Thyroid gland (tissue), 4 donors: ENCODE measurements around the gene LCT. TPM values are rescaled to one million over a fixed set of nuclear protein-coding genes. Genes with fewer than 3 reads are reported as not detected.

Experiments
- DNase-seq, 2 donors: peaks; one replicate each; pipeline ENCODE4 v3.0.0-alpha.2; 2019
- H3K27ac ChIP-seq, 3 donors: fragments of 200-600 bp; sonication (generic); 1 replicate in 2 of 3; 2 replicates in 1 of 3; pipeline ENCODE4 v1.5.1; 2016 to 2019; ENCODE audit warnings: mild to moderate bottlenecking in 1 of 3, moderate library complexity in 1 of 3
- H3K27me3 ChIP-seq: fragments of 200-600 bp; sonication (generic); one replicate; pipeline ENCODE4 v1.5.1; 2019
- H3K36me3 ChIP-seq, 2 donors: fragments of 200-600 bp; sonication (generic); one replicate each; pipeline ENCODE4 v1.5.1; 2016 to 2019
- H3K4me1 ChIP-seq, 2 donors: fragments of 200-600 bp; sonication (generic); one replicate each; pipeline ENCODE4 v1.5.1; 2017 to 2019
- H3K4me3 ChIP-seq, 3 donors: fragments of 200-600 bp; sonication (generic); replicated peaks in 1 of 3; 1 replicate in 2 of 3; 2 replicates in 1 of 3; pipeline ENCODE4 v1.5.1; 2016; ENCODE audit warnings: mild to moderate bottlenecking in 1 of 3
- H3K9me3 ChIP-seq: fragments of 200-600 bp; sonication (generic); one replicate; pipeline ENCODE4 v1.5.1; 2017
- CTCF ChIP-seq, 6 experiments: fragments of 200-600 bp in 3 of 6; fragments of 450-650 bp in 3 of 6; sonication (generic) in 3 of 6; IDR thresholded peaks; one replicate each; pipeline ENCODE4 v1.5.1; 2016 to 2019; ENCODE audit warnings: antibody characterized with exemption in 6 of 6, mild to moderate bottlenecking in 2 of 6, inconsistent platforms in 1 of 6, moderate library complexity in 1 of 6
- POLR2A ChIP-seq, 2 donors: fragments of 450-650 bp; IDR thresholded peaks; one replicate each; pipeline ENCODE4 v1.6.1; 2017; ENCODE audit warnings: antibody characterized with exemption in 2 of 2, mild to moderate bottlenecking in 2 of 2, moderate library complexity in 1 of 2
- WGBS, 2 donors: methylation state at CpG; one replicate each; pipeline ENCODE4 v1.1.5; 2017; 5-methylcytosine and 5-hydroxymethylcytosine counted together
- intact Hi-C: fragments of 100-400 bp; cut with DNase I; formaldehyde crosslinking; loops from one replicate; pipeline ENCODE4 v1.15.1; 2023
- total RNA-seq, 4 donors: library from RNA; depleted of rRNA; stranded (reverse); fragments of >200 nt; gene quantifications; one replicate each; pipeline ENCODE4 v1.2.3, GENCODE V29; 2016

The LCT gene
- total RNA-seq, 4 donors from 2014 or later, result 0.24 TPM; not detected in 3

- 95 to 98% methylated on average over 3 of the region's 3 CpGs for WGBS, 2 donors
- intact Hi-C loops, result no loop called here
Measured at GRCh38 chr2:135845257-135845656, 8.3 kb upstream of the LCT start.

DNA sequence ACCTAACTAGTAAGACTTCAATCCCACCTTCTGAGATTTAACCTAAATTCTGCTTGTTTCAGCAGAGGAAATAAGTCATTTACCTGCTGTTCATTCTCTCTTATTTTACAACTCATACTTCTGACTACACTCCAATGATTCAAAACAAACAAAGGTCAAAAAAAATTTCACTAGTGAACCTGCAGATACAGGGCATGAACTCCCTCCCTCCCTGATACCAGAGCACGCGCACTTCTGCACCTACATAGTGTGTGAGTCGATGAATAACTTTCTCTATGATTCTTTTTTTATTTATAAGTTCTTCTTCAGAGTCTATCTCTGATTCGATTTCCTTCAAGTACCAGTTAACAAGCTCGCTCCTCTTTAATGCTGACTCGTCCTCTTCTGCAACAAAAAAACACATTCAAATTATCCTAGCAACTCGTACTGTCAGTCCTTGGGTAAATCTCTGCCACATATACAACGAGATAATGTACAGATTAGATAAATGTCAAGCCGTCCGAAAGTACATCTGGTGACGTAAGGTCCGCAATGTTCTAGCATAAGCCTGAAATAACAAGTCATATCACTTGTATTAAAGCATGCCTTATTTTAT lies 7.4 kb upstream of the LCT start:
- intact Hi-C loops, result no loop called here
- H3K4me1 ChIP-seq, result peaks cover 0 to 8% of the 10 kb centered on the region in 2 donors
- DNase-seq, result no peak
- no peaks in the 10 kb centered on the region for H3K9me3 ChIP-seq
- no peak for TF ChIP-seq CTCF (IDR thresholded peaks at IDR 0.05)
- TF ChIP-seq POLR2A (IDR thresholded peaks at IDR 0.05), result no peak
- 95% methylated on average over 12 of the region's 12 CpGs for WGBS, 2 donors
- H3K27me3 ChIP-seq, result no peaks in the 10 kb centered on the region
- peaks cover 0 to 8% of the 10 kb centered on the region in 2 donors for H3K36me3 ChIP-seq
- no peak overlapping the region for H3K4me3 ChIP-seq
- H3K27ac ChIP-seq, result no peak overlapping the region

More at GRCh38 chr2:135845257-135845656, 8.3 kb upstream of the LCT start:
- DNase-seq, result no peak
- Histone ChIP-seq H3K27ac (no peak overlapping the region), H3K4me1 (peaks cover 0 to 7% of the 10 kb centered on the region in 2 donors), H3K4me3 (no peak overlapping the region), H3K36me3 (peaks cover 0 to 8% of the 10 kb centered on the region in 2 donors), H3K27me3 (no peaks in the 10 kb centered on the region), H3K9me3 (no peaks in the 10 kb centered on the region)
- TF ChIP-seq POLR2A (IDR thresholded peaks at IDR 0.05) (no peak), CTCF (IDR thresholded peaks at IDR 0.05) (no peak)

- intact Hi-C loops, result no loop called here
- DNase-seq, result no peak
- Histone ChIP-seq H3K36me3 (peaks cover 0 to 4% of the 10 kb centered on the region in 2 donors), H3K4me3 (no peak overlapping the region), H3K4me1 (peaks cover 0 to 8% of the 10 kb centered on the region in 2 donors), H3K27me3 (no peaks in the 10 kb centered on the region), H3K9me3 (no peaks in the 10 kb centered on the region), H3K27ac (no peak overlapping the region)
- 90 to 93% methylated on average over 3 of the region's 3 CpGs for WGBS, 2 donors
- TF ChIP-seq POLR2A (IDR thresholded peaks at IDR 0.05) (no peak), CTCF (IDR thresholded peaks at IDR 0.05) (no peak)
Measured at GRCh38 chr2:135843671-135844070, 6.7 kb upstream of the LCT start.

- TF ChIP-seq CTCF (IDR thresholded peaks at IDR 0.05), result no peak
- TF ChIP-seq POLR2A (IDR thresholded peaks at IDR 0.05), result no peak
- Histone ChIP-seq H3K27ac (no peak overlapping the region), H3K4me1 (peaks cover 0 to 4% of the 10 kb centered on the region in 2 donors), H3K36me3 (no peaks in the 10 kb centered on the region), H3K9me3 (no peaks in the 10 kb centered on the region), H3K4me3 (no peak overlapping the region), H3K27me3 (no peaks in the 10 kb centered on the region)
- intact Hi-C loops, result no loop called here
- no peak for DNase-seq
- 64 to 66% methylated on average over 2 of the region's 2 CpGs for whole genome bisulfite sequencing, 2 donors
Measured at GRCh38 chr2:135840601-135841000, 3.6 kb upstream of the LCT start.

GRCh38 chr2:135839713-135840112 lies 2.7 kb upstream of the LCT start:
- DNase-seq, result no peak
- TF ChIP-seq CTCF (IDR thresholded peaks at IDR 0.05) (no peak), POLR2A (IDR thresholded peaks at IDR 0.05) (no peak)
- H3K27me3 ChIP-seq, result no peaks in the 10 kb centered on the region
- no peaks in the 10 kb centered on the region for H3K9me3 ChIP-seq
- intact Hi-C loops, result no loop called here
- H3K4me3 ChIP-seq, result no peak overlapping the region
- WGBS, 2 donors, result 54 to 56% methylated on average over 2 of the region's 2 CpGs
- H3K36me3 ChIP-seq, result no peaks in the 10 kb centered on the region
- peaks cover 0 to 4% of the 10 kb centered on the region in 2 donors for H3K4me1 ChIP-seq
- H3K27ac ChIP-seq, result peak overlapping the region in 1 of 3 donors; percentile 18
